ENCODE results near the gene ZNF578. TPM values are rescaled to one million over a fixed set of nuclear protein-coding genes. Genes with fewer than 3 reads are reported as not detected.
A peak's percentile ranks its signal among the peaks of the same experiment; 100 is the strongest.

ZNF578 gene
- polyA plus RNA-seq (2011; rRNA removed) (4.3 TPM in 2 replicates), polyA minus RNA-seq (2011; rRNA and poly(A)+ RNA removed) (7.3 and 9.3 TPM in 2 replicates)

DNA sequence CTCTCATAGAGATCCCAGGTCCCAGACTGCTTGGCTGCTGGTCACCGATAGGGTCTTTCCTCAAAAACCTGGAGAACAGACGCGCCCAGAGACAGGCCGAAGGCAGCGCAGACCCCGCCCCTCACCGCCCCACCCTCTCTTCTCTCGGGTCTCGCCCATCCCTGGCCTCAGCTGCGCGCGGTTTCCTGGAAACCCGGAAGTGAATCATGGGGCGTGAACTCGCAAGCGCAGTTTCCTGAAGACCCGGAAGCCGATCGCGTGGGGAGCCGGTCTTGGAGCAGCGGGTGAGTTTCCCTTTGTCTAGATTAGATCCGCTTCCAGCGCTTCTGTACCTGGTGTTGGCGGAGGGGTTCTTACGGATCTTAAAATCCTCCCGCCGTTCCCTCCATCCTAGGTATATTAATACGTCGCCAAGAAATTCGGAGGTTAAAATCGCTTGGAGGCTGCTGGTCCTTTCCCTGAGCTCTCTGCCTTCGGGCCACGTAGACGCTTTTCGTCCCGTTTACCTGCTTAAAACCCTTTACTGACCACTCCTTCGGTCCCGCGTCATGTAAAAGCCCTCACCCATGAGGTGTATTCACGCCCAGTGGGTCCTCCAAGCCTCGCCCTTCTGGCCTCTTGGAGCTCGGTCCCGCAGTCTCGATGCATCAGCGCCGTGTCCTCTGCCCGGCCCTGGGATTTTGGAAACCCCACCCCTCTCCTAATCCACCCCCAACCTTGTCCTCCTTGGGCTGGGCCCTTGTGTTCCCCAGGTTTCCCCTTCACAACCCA, at the start of gene ZNF578:
ZNF578 (plus strand) TSS at position 230 of the 771 bp plus-strand sequence. CDS start 48,293 bp downstream, outside the sequence.
- H3K9me3 ChIP-seq (ENCODE audit: control insufficient read depth, insufficient read depth, low read length), result peaks cover 63% of the 10 kb centered on the region
- ChIA-PET POLR2A (no interaction called here), CTCF (no interaction called here)
- peak within 1 kb of the TSS; percentile 92 for H3K4me3 ChIP-seq (ENCODE audit: low read depth, low read length)
- peak; percentile 53 for DNase-seq (ENCODE audit: low read depth, low spot score)
- TF ChIP-seq, protein P1, sequence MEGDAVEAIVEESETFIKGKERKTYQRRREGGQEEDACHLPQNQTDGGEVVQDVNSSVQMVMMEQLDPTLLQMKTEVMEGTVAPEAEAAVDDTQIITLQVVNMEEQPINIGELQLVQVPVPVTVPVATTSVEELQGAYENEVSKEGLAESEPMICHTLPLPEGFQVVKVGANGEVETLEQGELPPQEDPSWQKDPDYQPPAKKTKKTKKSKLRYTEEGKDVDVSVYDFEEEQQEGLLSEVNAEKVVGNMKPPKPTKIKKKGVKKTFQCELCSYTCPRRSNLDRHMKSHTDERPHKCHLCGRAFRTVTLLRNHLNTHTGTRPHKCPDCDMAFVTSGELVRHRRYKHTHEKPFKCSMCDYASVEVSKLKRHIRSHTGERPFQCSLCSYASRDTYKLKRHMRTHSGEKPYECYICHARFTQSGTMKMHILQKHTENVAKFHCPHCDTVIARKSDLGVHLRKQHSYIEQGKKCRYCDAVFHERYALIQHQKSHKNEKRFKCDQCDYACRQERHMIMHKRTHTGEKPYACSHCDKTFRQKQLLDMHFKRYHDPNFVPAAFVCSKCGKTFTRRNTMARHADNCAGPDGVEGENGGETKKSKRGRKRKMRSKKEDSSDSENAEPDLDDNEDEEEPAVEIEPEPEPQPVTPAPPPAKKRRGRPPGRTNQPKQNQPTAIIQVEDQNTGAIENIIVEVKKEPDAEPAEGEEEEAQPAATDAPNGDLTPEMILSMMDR (IDR thresholded peaks at IDR 0.05; ENCODE audit: low read depth, low read length), result 0 out of 2 replicates have a peak, but pooled peaks have one; percentile 9
- H3K27ac ChIP-seq (ENCODE audit: low read depth, low read length), result peak within 1 kb of the TSS; percentile 75
- no peaks in the 10 kb centered on the region for H3K27me3 ChIP-seq (ENCODE audit: control insufficient read depth, insufficient read depth, low read length)

DNA sequence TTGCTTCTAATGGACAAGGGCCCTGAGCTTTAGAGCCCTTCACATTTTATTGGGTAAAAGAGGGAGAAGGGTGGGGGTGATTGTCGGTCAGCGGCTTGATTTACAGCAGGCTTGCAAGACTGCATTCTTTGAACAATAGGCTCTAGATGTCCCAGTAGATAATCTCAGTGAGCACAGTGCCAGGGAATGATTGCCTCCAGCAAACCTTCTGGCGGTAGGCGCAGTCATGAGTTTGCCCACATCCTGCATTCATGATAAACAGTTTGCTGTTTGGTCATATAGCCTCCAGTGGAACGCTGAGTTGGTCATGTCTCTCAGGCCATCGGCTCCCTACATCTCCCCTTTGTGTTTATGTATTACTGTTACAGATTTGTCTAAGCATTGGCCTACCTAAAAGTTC, 43.1 kb upstream of the ZNF578 start:
- H3K27me3 ChIP-seq (ENCODE audit: control insufficient read depth, insufficient read depth, low read length), result no peaks in the 10 kb centered on the region
- no peak overlapping the region for H3K4me3 ChIP-seq (ENCODE audit: low read depth, low read length)
- TF ChIP-seq, protein P1 (IDR thresholded peaks at IDR 0.05; ENCODE audit: low read depth, low read length), result no peak
- POLR2A ChIA-PET, result no interaction called here
- peaks cover 44% of the 10 kb centered on the region for H3K9me3 ChIP-seq (ENCODE audit: control insufficient read depth, insufficient read depth, low read length)
- no peak overlapping the region for H3K27ac ChIP-seq (ENCODE audit: low read depth, low read length)
- no peak for DNase-seq (ENCODE audit: low read depth, low spot score)
- CTCF ChIA-PET, result no interaction called here

DNA sequence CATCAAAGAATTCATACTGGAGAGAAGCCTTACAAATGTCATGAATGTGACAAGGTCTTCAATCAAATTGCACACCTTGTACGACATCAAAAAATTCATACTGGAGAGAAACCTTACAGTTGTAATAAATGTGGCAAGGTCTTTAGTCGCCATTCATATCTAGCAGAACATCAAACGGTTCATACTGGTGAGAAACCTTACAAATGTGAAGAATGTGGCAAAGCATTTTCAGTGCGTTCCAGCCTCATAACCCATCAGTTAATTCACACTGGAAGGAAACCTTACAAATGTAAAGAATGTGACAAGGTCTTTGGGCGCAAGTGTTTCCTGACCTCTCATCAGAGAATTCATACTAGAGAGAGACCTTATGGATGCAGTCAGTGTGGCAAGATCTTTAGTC, 37.6 kb upstream of the ZNF578 start:
- no peaks in the 10 kb centered on the region for H3K27me3 ChIP-seq (ENCODE audit: control insufficient read depth, insufficient read depth, low read length)
- TF ChIP-seq, protein P1 (IDR thresholded peaks at IDR 0.05; ENCODE audit: low read depth, low read length), result no peak
- ChIA-PET CTCF (no interaction called here), POLR2A (no interaction called here)
- DNase-seq (ENCODE audit: low read depth, low spot score), result no peak
- H3K9me3 ChIP-seq (ENCODE audit: control insufficient read depth, insufficient read depth, low read length), result peaks cover 52% of the 10 kb centered on the region
- no peak overlapping the region for H3K27ac ChIP-seq (ENCODE audit: low read depth, low read length)
- no peak overlapping the region for H3K4me3 ChIP-seq (ENCODE audit: low read depth, low read length)

DNA sequence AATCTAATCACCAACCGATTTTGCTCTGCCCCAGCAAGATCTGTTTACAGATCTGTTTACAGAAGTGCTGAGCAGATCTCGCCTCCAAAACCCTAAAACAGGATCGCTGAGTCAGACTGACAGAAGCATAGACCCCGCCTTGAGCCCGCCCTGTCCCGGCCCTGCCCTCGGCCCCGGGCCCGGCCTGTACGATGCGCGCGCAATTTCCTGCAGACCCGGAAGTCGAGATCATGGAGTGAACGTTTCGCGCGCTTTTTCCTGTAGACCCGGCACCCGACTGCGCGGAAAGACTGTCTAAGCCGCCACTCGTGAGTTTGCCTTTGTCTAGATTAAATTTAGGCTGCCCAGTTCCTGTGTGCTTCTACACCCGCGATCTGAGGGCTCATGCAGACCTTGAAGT, 24.4 kb upstream of the ZNF578 start, which contains the start of gene ZNF534:
ZNF534 (plus strand) TSS at position 212 of the 400 bp plus-strand sequence. CDS start 2,327 bp downstream, outside the sequence.
- Histone ChIP-seq H3K27ac (ENCODE audit: low read depth, low read length) (no peak within 1 kb of the TSS), H3K4me3 (ENCODE audit: low read depth, low read length) (no peak within 1 kb of the TSS), H3K9me3 (ENCODE audit: control insufficient read depth, insufficient read depth, low read length) (peaks cover 58% of the 10 kb centered on the region), H3K27me3 (ENCODE audit: control insufficient read depth, insufficient read depth, low read length) (no peaks in the 10 kb centered on the region)
- POLR2A ChIA-PET, result no interaction called here
- DNase-seq (ENCODE audit: low read depth, low spot score), result no peak
- CTCF ChIA-PET, result no interaction called here
- TF ChIP-seq, protein P1 (IDR thresholded peaks at IDR 0.05; ENCODE audit: low read depth, low read length), result no peak

DNA sequence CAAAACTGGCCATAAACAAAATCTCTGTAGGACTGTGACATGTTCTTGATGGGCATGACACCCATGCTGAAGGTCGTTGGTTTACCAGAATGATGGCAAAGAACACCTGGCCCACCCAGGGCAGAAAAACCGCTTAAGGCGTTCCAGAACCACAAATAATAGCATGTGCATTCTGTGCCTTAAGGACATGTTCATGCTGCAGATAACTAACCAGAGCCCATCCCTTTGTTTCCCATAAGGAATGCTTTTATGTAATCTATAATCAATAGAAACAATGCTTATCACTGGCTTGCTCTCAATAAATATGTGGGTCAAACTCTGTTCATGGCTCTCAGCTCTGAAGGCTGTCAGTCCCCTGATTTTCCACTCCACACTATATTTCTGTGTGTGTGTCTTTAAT, 11.2 kb upstream of the ZNF578 start:
- no peak overlapping the region for H3K4me3 ChIP-seq (ENCODE audit: low read depth, low read length)
- TF ChIP-seq, protein P1 (IDR thresholded peaks at IDR 0.05; ENCODE audit: low read depth, low read length), result no peak
- ChIA-PET CTCF (no interaction called here), POLR2A (no interaction called here)
- no peaks in the 10 kb centered on the region for H3K27me3 ChIP-seq (ENCODE audit: control insufficient read depth, insufficient read depth, low read length)
- peaks cover 19% of the 10 kb centered on the region; the same call in 1 of the 2 replicates for H3K9me3 ChIP-seq (ENCODE audit: control insufficient read depth, insufficient read depth, low read length)
- no peak overlapping the region for H3K27ac ChIP-seq (ENCODE audit: low read depth, low read length)
- no peak for DNase-seq (ENCODE audit: low read depth, low spot score)

Data from AG04450 (cell line).